Endothelial cell of hepatic sinusoid (primary cell): ENCODE measurements around the gene ANKRD11.

Source experiments
- in situ Hi-C: cut with HindIII; loops from 2 replicates; pipeline ENCODE4 v1.10.0; 2017; ENCODE audit warnings: low sequenced_read_pairs

The ANKRD11 gene

GRCh38 chr16:89490439-89491237, at the start of gene ANKRD11:
TSS of gene ANKRD11 (minus strand) at chr16:89490561. CDS start at chr16:89317019, 173,542 bp downstream.
- in situ Hi-C loops = no loop called here

GRCh38 chr16:89538286-89538685, 47.9 kb upstream of the ANKRD11 start:
- in situ Hi-C loops = no loop called here

- in situ Hi-C loops = no loop called here
These were observed 47.2 kb upstream of the ANKRD11 start for GRCh38 chr16:89537549-89537925.

GRCh38 chr16:89536886-89537548, 46.7 kb upstream of the ANKRD11 start:
- in situ Hi-C loops = no loop called here

GRCh38 chr16:89536371-89536770, 46.0 kb upstream of the ANKRD11 start:
- in situ Hi-C loops = no loop called here

- in situ Hi-C loops = no loop called here
These were observed 43.9 kb upstream of the ANKRD11 start for GRCh38 chr16:89534252-89534756.

GRCh38 chr16:89531821-89532526, 41.6 kb upstream of the ANKRD11 start:
- in situ Hi-C loops = no loop called here

- in situ Hi-C loops = no loop called here
These were observed 40.3 kb upstream of the ANKRD11 start for GRCh38 chr16:89530401-89531381.

GRCh38 chr16:89529097-89529496, 38.7 kb upstream of the ANKRD11 start:
- in situ Hi-C loops = loop anchor here (5.0 kb wide), 1 partner anchor 92 kb away; no protein-coding TSS in a partner anchor

GRCh38 chr16:89525146-89525913, 35.0 kb upstream of the ANKRD11 start:
- in situ Hi-C loops = loop anchor here (5.0 kb wide), 1 partner anchor 88 kb away; no protein-coding TSS in a partner anchor

GRCh38 chr16:89523680-89524344, 33.5 kb upstream of the ANKRD11 start:
- in situ Hi-C loops = no loop called here

- in situ Hi-C loops = no loop called here
These were observed 31.9 kb upstream of the ANKRD11 start for GRCh38 chr16:89522287-89522686.

GRCh38 chr16:89519881-89520280, 29.5 kb upstream of the ANKRD11 start:
- in situ Hi-C loops = no loop called here

GRCh38 chr16:89517128-89517527, 26.8 kb upstream of the ANKRD11 start:
- in situ Hi-C loops = no loop called here

GRCh38 chr16:89512453-89512852, 22.1 kb upstream of the ANKRD11 start:
- in situ Hi-C loops = no loop called here

- in situ Hi-C loops = no loop called here
These were observed 21.0 kb upstream of the ANKRD11 start for GRCh38 chr16:89511374-89511773.

GRCh38 chr16:89510526-89510925, 20.2 kb upstream of the ANKRD11 start:
- in situ Hi-C loops = no loop called here

GRCh38 chr16:89507834-89508590, 17.7 kb upstream of the ANKRD11 start, which contains the start of gene SPG7:
TSS of gene SPG7 (plus strand) at chr16:89508403. CDS start at chr16:89508418, 15 bp downstream.
- in situ Hi-C loops = loop anchor here (5.0 kb wide), 4 partner anchors 44 to 291 kb away; partner anchors contain the start of genes CDK10 and ZNF778
